ENCODE measurements around the gene SPATA33.

GRCh38 chr16:89693289-89693731 is 35.7 kb downstream of the SPATA33 start:
- TF ChIP-seq POLR2AphosphoS5 (IDR thresholded peaks at IDR 0.05) (no peak), CTCF (IDR thresholded peaks at IDR 0.05) (no peak), POLR2A (IDR thresholded peaks at IDR 0.05) (no peak), EP300 (IDR thresholded peaks at IDR 0.05; ENCODE audit: low read depth) (no peak)

Data from transverse colon (tissue), 4 donors.